Loucy (cell line): ENCODE measurements around the gene OR10A6.

ENCODE experiments used
- H2AFZ ChIP-seq: fragments of 200-600 bp; sonication (generic); 2 replicates; pipeline ENCODE4 v1.6.0; 2016; ENCODE audit warnings: antibody characterized with exemption, mild to moderate bottlenecking, low read length, moderate library complexity
- H3F3A ChIP-seq: fragments of 200-600 bp; 2 replicates; pipeline ENCODE4 v1.6.0; 2016; ENCODE audit warnings: antibody characterized with exemption, low read depth, mild to moderate bottlenecking
- H3K27me3 ChIP-seq: fragments of 200-600 bp; sonication (generic); 2 replicates; pipeline ENCODE4 v1.6.1; 2014; ENCODE audit warnings: low read length, mild to moderate bottlenecking; ENCODE audit not compliant: insufficient read depth, poor library complexity, severe bottlenecking
- H3K36me3 ChIP-seq: fragments of 200-600 bp; sonication (generic); 2 replicates; pipeline ENCODE4 v1.6.1; 2016; ENCODE audit warnings: low read length; ENCODE audit not compliant: insufficient read depth
- H3K4me1 ChIP-seq: fragments of 200-600 bp; sonication (generic); 2 replicates; pipeline ENCODE4 v1.5.1; 2014; ENCODE audit warnings: low read length, mild to moderate bottlenecking; ENCODE audit not compliant: insufficient read depth, poor library complexity, severe bottlenecking
- H3K4me2 ChIP-seq: fragments of 200-600 bp; sonication (generic); 2 replicates; pipeline ENCODE4 v1.6.0; 2014; ENCODE audit warnings: antibody characterized with exemption, low read length, low read depth, mild to moderate bottlenecking; ENCODE audit not compliant: poor library complexity, severe bottlenecking
- H3K4me3 ChIP-seq: fragments of 200-600 bp; sonication (generic); 2 replicates; pipeline ENCODE4 v1.5.1; 2014; ENCODE audit warnings: low read length, mild to moderate bottlenecking, mixed read lengths; ENCODE audit not compliant: poor library complexity, severe bottlenecking
- H3K79me2 ChIP-seq: fragments of 200-600 bp; sonication (generic); 2 replicates; pipeline ENCODE4 v1.6.1; 2014; ENCODE audit warnings: low read length; ENCODE audit not compliant: insufficient read depth
- H3K9ac ChIP-seq: fragments of 200-600 bp; sonication (generic); 2 replicates; pipeline ENCODE4 v1.6.0; 2014; ENCODE audit warnings: mild to moderate bottlenecking, low read depth, low read length, moderate library complexity; ENCODE audit not compliant: poor library complexity, severe bottlenecking
- H3K9me2 ChIP-seq: fragments of 200-600 bp; sonication (generic); replicated peaks from 2 replicates; pipeline ENCODE4 v1.6.1; 2016; ENCODE audit warnings: low read depth, low read length, mixed read lengths
- H3K9me3 ChIP-seq: fragments of 200-600 bp; sonication (generic); 2 replicates; pipeline ENCODE4 v1.6.1; 2014; ENCODE audit warnings: mild to moderate bottlenecking, antibody characterized with exemption, low read length, low read depth; ENCODE audit not compliant: insufficient read depth
- H4K20me1 ChIP-seq: fragments of 200-600 bp; sonication (generic); 2 replicates; pipeline ENCODE4 v1.6.0; 2014; ENCODE audit warnings: antibody characterized with exemption, low read length, mild to moderate bottlenecking; ENCODE audit not compliant: insufficient read depth, poor library complexity, severe bottlenecking
- EZH2phosphoT487 ChIP-seq: fragments of 200-600 bp; IDR thresholded peaks from 2 replicates; pipeline ENCODE4 v1.6.1; 2018; ENCODE audit warnings: antibody characterized with exemption, mild to moderate bottlenecking, moderate library complexity, borderline replicate concordance
- TF ChIP-seq, protein P1 (sequence below): fragments of 200-600 bp; sonication (generic); conservative IDR thresholded peaks from 2 replicates; pipeline ENCODE4 v1.5.1; 2014; ENCODE audit warnings: mild to moderate bottlenecking, antibody characterized with exemption, low read length

The OR10A6 gene

DNA sequence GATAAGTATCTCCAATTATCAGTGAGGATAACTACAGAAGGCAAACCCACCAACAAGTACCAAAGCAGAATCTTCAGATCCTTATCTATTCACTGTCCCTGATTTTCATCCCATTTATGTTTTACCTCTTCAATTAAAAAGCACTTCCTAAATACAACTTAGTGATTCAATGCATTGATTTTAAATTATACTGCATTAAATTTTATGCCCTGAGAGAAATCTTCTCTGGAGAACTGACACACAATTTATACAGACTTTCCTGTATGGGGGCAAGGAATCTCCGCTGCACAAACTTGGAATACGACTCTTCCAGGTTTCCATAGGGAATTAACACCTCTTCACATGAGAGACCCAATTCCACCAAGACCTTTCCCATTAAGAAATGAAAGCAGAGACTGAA, 10.5 kb upstream of the OR10A6 start, which contains the start of gene OR10A3:
OR10A3 (minus strand) TSS at position 101 of the 400 bp plus-strand sequence. CDS start 2,188 bp downstream, outside the sequence.
- Histone ChIP-seq H2AFZ (no peak within 1 kb of the TSS), H3K4me1 (no peaks in the 10 kb centered on the region), H3K27me3 (no peaks in the 10 kb centered on the region), H3F3A (no peaks in the 10 kb centered on the region), H3K9ac (no peak within 1 kb of the TSS), H3K4me3 (no peak within 1 kb of the TSS), H3K79me2 (no peaks in the 10 kb centered on the region), H3K9me2 (no peaks in the 10 kb centered on the region), H3K9me3 (peaks cover 12% of the 10 kb centered on the region; the same call in 1 of the 2 replicates), H3K36me3 (no peaks in the 10 kb centered on the region), H3K4me2 (no peak within 1 kb of the TSS), H4K20me1 (no peaks in the 10 kb centered on the region)
- TF ChIP-seq, protein P1, sequence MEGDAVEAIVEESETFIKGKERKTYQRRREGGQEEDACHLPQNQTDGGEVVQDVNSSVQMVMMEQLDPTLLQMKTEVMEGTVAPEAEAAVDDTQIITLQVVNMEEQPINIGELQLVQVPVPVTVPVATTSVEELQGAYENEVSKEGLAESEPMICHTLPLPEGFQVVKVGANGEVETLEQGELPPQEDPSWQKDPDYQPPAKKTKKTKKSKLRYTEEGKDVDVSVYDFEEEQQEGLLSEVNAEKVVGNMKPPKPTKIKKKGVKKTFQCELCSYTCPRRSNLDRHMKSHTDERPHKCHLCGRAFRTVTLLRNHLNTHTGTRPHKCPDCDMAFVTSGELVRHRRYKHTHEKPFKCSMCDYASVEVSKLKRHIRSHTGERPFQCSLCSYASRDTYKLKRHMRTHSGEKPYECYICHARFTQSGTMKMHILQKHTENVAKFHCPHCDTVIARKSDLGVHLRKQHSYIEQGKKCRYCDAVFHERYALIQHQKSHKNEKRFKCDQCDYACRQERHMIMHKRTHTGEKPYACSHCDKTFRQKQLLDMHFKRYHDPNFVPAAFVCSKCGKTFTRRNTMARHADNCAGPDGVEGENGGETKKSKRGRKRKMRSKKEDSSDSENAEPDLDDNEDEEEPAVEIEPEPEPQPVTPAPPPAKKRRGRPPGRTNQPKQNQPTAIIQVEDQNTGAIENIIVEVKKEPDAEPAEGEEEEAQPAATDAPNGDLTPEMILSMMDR: no peak
- TF ChIP-seq EZH2phosphoT487: no peak

DNA sequence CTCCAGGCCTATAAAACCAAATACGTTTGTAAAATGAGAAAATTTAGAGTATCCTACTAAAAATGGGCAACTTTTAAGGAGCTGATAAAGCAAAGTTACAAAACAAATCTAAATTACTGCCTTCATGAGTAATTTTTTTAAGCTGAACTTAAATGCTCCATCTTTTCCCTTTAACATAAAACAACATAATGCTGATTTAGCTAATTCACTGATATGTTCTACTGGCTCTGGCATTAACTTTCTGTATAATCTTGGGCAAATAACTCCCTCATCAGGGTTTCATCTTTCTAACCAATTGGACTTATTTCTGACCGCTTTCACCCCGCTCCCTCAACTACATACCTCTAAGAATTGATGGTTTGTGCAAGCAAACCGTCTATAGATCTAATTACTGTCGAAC, 10.1 kb upstream of the OR10A6 start:
- H3K9me3 ChIP-seq: peaks cover 12% of the 10 kb centered on the region; the same call in 1 of the 2 replicates
- no peak overlapping the region for H3K4me2 ChIP-seq
- no peak for TF ChIP-seq EZH2phosphoT487
- TF ChIP-seq, protein P1: no peak
- no peaks in the 10 kb centered on the region for H3K79me2 ChIP-seq
- no peaks in the 10 kb centered on the region for H4K20me1 ChIP-seq
- H3F3A ChIP-seq: no peaks in the 10 kb centered on the region
- H3K9ac ChIP-seq: no peak overlapping the region
- no peaks in the 10 kb centered on the region for H3K4me1 ChIP-seq
- H2AFZ ChIP-seq: no peak overlapping the region
- no peaks in the 10 kb centered on the region for H3K36me3 ChIP-seq
- no peaks in the 10 kb centered on the region for H3K9me2 ChIP-seq
- no peak overlapping the region for H3K4me3 ChIP-seq
- H3K27me3 ChIP-seq: no peaks in the 10 kb centered on the region

DNA sequence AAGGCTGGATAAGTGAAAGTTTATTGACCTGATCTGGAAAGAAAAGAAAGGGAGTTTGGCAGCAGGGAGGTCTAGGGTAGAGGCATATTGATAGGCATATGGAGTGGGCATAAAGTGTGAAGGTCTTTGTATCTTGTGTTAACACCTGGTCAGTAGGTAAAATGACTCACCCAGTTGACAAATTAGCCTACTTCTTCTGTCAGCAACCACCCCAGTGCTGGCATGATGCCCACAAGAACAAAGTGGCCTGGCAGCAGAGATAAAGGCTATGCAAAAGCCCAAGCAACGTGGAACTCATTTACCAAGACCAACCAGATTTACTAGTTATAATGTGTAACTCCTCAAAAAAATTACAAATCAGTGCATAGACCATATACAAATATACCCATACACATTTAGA, 5.5 kb upstream of the OR10A6 start:
- TF ChIP-seq, protein P1: no peak
- no peak for TF ChIP-seq EZH2phosphoT487
- H3K4me2 ChIP-seq: no peak overlapping the region
- peaks cover 5% of the 10 kb centered on the region for H3K27me3 ChIP-seq
- H4K20me1 ChIP-seq: no peaks in the 10 kb centered on the region
- no peaks in the 10 kb centered on the region for H3F3A ChIP-seq
- H2AFZ ChIP-seq: no peak overlapping the region
- no peaks in the 10 kb centered on the region for H3K9me3 ChIP-seq
- no peaks in the 10 kb centered on the region for H3K4me1 ChIP-seq
- H3K9ac ChIP-seq: no peak overlapping the region
- H3K79me2 ChIP-seq: no peaks in the 10 kb centered on the region
- H3K36me3 ChIP-seq: no peaks in the 10 kb centered on the region
- H3K9me2 ChIP-seq: no peaks in the 10 kb centered on the region
- H3K4me3 ChIP-seq: no peak overlapping the region
